RWPE1 (cell line): ENCODE results near the gene PTPRQ.

Source experiments
- CTCF ChIA-PET: fragments of 350-600 bp; sonication (Branson Sonifier 250); formaldehyde crosslinking; extraction: SDS; loops from one replicate; lab custom pipeline; 2021; lab: Yijun Ruan, JAX
- POLR2A ChIA-PET: fragments of 400-600 bp; formaldehyde crosslinking; extraction: SDS; loops from one replicate; lab custom pipeline; 2020; ENCODE audit warnings: antibody characterized with exemption; ENCODE audit not compliant: low non-redundant PET; lab: Yijun Ruan, JAX
- DNase-seq: peaks from one replicate; pipeline ENCODE4 v3.0.0; 2012; ENCODE audit warnings: low spot score
- H3K27ac ChIP-seq: fragments of 450-650 bp; 2 replicates; pipeline ENCODE4 v1.5.1; 2017
- CTCF ChIP-seq: fragments of 450-650 bp; conservative IDR thresholded peaks from 2 replicates; pipeline ENCODE4 v1.5.1; 2017; ENCODE audit warnings: low read depth, mild to moderate bottlenecking

PTPRQ gene

GRCh38 chr12:80498059-80498728 is 54.2 kb downstream of the PTPRQ start:
- ChIA-PET POLR2A (no interaction called here), CTCF (no interaction called here)
- H3K27ac ChIP-seq: no peak overlapping the region
- no peak for DNase-seq
- TF ChIP-seq CTCF: no peak

GRCh38 chr12:80504389-80505163 is 60.5 kb downstream of the PTPRQ start:
- H3K27ac ChIP-seq: no peak overlapping the region
- ChIA-PET CTCF (interaction anchor here (0.5 kb wide), 1 partner anchor 234 kb away, joined by 3 read pairs; no protein-coding TSS in a partner anchor), POLR2A (no interaction called here)
- TF ChIP-seq CTCF: no peak
- DNase-seq: no peak

- ChIA-PET POLR2A (no interaction called here), CTCF (interaction anchor here (0.6 kb wide), 1 partner anchor 284 kb away, joined by 4 read pairs; no protein-coding TSS in a partner anchor)
- no peak overlapping the region for H3K27ac ChIP-seq
- DNase-seq: no peak
- no peak for TF ChIP-seq CTCF
Observed at GRCh38 chr12:80509781-80510556, 65.9 kb downstream of the PTPRQ start.

- DNase-seq: no peak
- ChIA-PET CTCF (no interaction called here), POLR2A (no interaction called here)
- no peak overlapping the region for H3K27ac ChIP-seq
- no peak for TF ChIP-seq CTCF
Observed at GRCh38 chr12:80512781-80513180, 68.7 kb downstream of the PTPRQ start.

- CTCF ChIA-PET: no interaction called here
- DNase-seq: no peak
- no peak overlapping the region for H3K27ac ChIP-seq
- POLR2A ChIA-PET: no interaction called here
- TF ChIP-seq CTCF: no peak
Observed at GRCh38 chr12:80513211-80513610, 69.2 kb downstream of the PTPRQ start.

GRCh38 chr12:80517655-80518054 is 73.6 kb downstream of the PTPRQ start:
- DNase-seq: no peak
- no peak for TF ChIP-seq CTCF
- ChIA-PET CTCF (no interaction called here), POLR2A (no interaction called here)
- H3K27ac ChIP-seq: no peak overlapping the region
